K562 (cell line): Measurements from ENCODE around the gene TTC9C. TPM values are rescaled to one million over a fixed set of nuclear protein-coding genes. Genes with fewer than 3 reads are reported as not detected.

Experiments
- ASH1L ChIP-seq: fragments of 450-650 bp; IDR thresholded peaks from 2 replicates; pipeline ENCODE4 v1.6.1; 2018; ENCODE audit warnings: borderline replicate concordance, mild to moderate bottlenecking, low read depth; ENCODE audit not compliant: partially characterized antibody
- BCOR ChIP-seq: fragments of 450-650 bp; IDR thresholded peaks from 2 replicates; pipeline ENCODE4 v1.6.1; 2016
- CBX8 ChIP-seq: fragments of 200-600 bp; sonication (generic); IDR thresholded peaks from 2 replicates; pipeline ENCODE4 v1.6.1; 2012; ENCODE audit warnings: borderline replicate concordance, mixed run types, low read depth, mild to moderate bottlenecking, moderate library complexity, mixed read lengths, low read length, control low read depth, inconsistent platforms; ENCODE audit not compliant: poor library complexity, severe bottlenecking; ENCODE audit errors: extremely low read depth
- ELF4 ChIP-seq: fragments of 450-650 bp; formaldehyde crosslinking; IDR thresholded peaks from 2 replicates; pipeline ENCODE4 v1.4.0; 2022; ENCODE audit warnings: missing genetic modification characterization
- ETV5 ChIP-seq: sonication (generic); formaldehyde crosslinking; IDR thresholded peaks from 2 replicates; pipeline ENCODE4 v1.4.0; 2020; ENCODE audit warnings: low read depth, mild to moderate bottlenecking, missing genetic modification reagents
- HCFC1 ChIP-seq: IDR thresholded peaks from 2 replicates; pipeline ENCODE4 v1.6.1; 2012; ENCODE audit warnings: low read depth, low read length, improper control_type of control experiment
- HMGN3 ChIP-seq: IDR thresholded peaks from 2 replicates; pipeline ENCODE4 v1.6.1; 2011; ENCODE audit warnings: borderline replicate concordance, low read depth, mild to moderate bottlenecking, mixed read lengths, low read length; ENCODE audit not compliant: insufficient read length; ENCODE audit errors: extremely low read depth
- HNRNPH1 ChIP-seq: fragments of 200-400 bp; formaldehyde crosslinking; optimal IDR thresholded peaks from 2 replicates; pipeline ENCODE3; 2017; ENCODE audit warnings: low read depth, mild to moderate bottlenecking, low read length, moderate library complexity
- JUN ChIP-seq, 2 experiments: sonication (generic) in 1 of 2; formaldehyde crosslinking in 1 of 2; IDR thresholded peaks; 2 replicates each; pipeline versions ENCODE4 v1.6.1 to v1.8.0; 2012 to 2022; ENCODE audit warnings: borderline replicate concordance in 2 of 2, mild to moderate bottlenecking in 2 of 2, improper control_type of control experiment in 1 of 2, low read depth in 1 of 2, low read length in 1 of 2, missing genetic modification reagents in 1 of 2
- MBD2 ChIP-seq: sonication (generic); IDR thresholded peaks from 2 replicates; pipeline ENCODE4 v1.6.1; 2016; ENCODE audit warnings: low read depth, borderline replicate concordance
- MXI1 ChIP-seq: IDR thresholded peaks from 2 replicates; pipeline ENCODE4 v1.6.1; 2011; ENCODE audit warnings: low read depth, mild to moderate bottlenecking, improper control_type of control experiment, low read length
- MYC ChIP-seq, 2 experiments: fragments of 250-450 bp in 1 of 2; sonication (Bioruptor Pico) in 1 of 2; IDR thresholded peaks; 2 replicates each; pipeline versions ENCODE4 v1.5.1 to v1.6.1; 2012 to 2021; ENCODE audit warnings: low read depth in 2 of 2, borderline replicate concordance in 1 of 2, improper control_type of control experiment in 1 of 2, low read length in 1 of 2, mild to moderate bottlenecking in 1 of 2, moderate library complexity in 1 of 2
- NFXL1 ChIP-seq: fragments of 450-650 bp; formaldehyde crosslinking; IDR thresholded peaks from 2 replicates; pipeline ENCODE4 v1.4.0; 2021; ENCODE audit warnings: mild to moderate bottlenecking
- NR2C2 ChIP-seq, 2 experiments: fragments of 200-800 bp in 1 of 2; sonication (Bioruptor generic) in 1 of 2; sonication (generic) in 1 of 2; formaldehyde crosslinking in 1 of 2; IDR thresholded peaks; 2 replicates each; pipeline versions ENCODE4 v1.6.1 to v1.8.0; 2016 to 2022; ENCODE audit warnings: mild to moderate bottlenecking in 1 of 2, missing compliant biosample characterization in 1 of 2, missing genetic modification characterization in 1 of 2, missing genetic modification reagents in 1 of 2
- POLR2AphosphoS5 ChIP-seq: IDR thresholded peaks from 2 replicates; pipeline ENCODE4 v1.6.1; 2011; ENCODE audit warnings: mild to moderate bottlenecking, low read depth, low read length, moderate library complexity; ENCODE audit not compliant: control insufficient read depth, insufficient read depth
- POLR2H ChIP-seq: IDR thresholded peaks from 2 replicates; pipeline ENCODE4 v1.6.1; 2016; ENCODE audit warnings: missing genetic modification characterization, low read depth, mild to moderate bottlenecking, control low read depth, missing compliant biosample characterization, moderate library complexity
- SIX5 ChIP-seq, 2 experiments: IDR thresholded peaks; 2 replicates each; pipeline ENCODE4 v1.6.1; 2011; ENCODE audit warnings: low read length in 2 of 2, borderline replicate concordance in 1 of 2, low read depth in 1 of 2, mild to moderate bottlenecking in 1 of 2, moderate library complexity in 1 of 2; ENCODE audit not compliant: insufficient read depth in 1 of 2
- TBL1XR1 ChIP-seq, 2 experiments: IDR thresholded peaks; 2 replicates each; pipeline ENCODE4 v1.6.1; 2012; ENCODE audit warnings: improper control_type of control experiment in 2 of 2, low read length in 2 of 2, mild to moderate bottlenecking in 1 of 2
- polyA plus RNA-seq, 8 experiments: library from polyadenylated mRNA; depleted of rRNA in 4 of 8; stranded (reverse) in 5 of 8; unstranded in 3 of 8; fragments of >200 nt; fragmentation: Nextera tagmentation in 2 of 8; fragmentation: Illumina TruSeq in 1 of 8; extraction: Ambion mirVana in 2 of 8; extraction: Trizol in 1 of 8; gene quantifications; 2 replicates each; pipeline versions ENCODE4 v1.2.1 to v1.2.3, GENCODE V29; 2011 to 2014; ENCODE audit warnings: inconsistent platforms in 1 of 8, missing spikeins in 1 of 8
- total RNA-seq, 7 experiments: library from RNA; depleted of rRNA in 6 of 7; stranded (reverse); fragments of >200 nt in 6 of 7; fragmentation: Illumina TruSeq in 2 of 7; extraction: Trizol in 2 of 7; gene quantifications; 2 replicates each; pipeline versions ENCODE4 v1.2.1 to v1.2.3, GENCODE V29; 2011 to 2021; ENCODE audit warnings: low replicate concordance in 1 of 7
- TF ChIP-seq, protein P1 (sequence below): fragments of 450-650 bp; IDR thresholded peaks from 2 replicates; pipeline ENCODE4 v1.7.1; 2018; ENCODE audit warnings: mild to moderate bottlenecking, low read depth; ENCODE audit not compliant: partially characterized antibody
- TF ChIP-seq, protein P2 (sequence below): fragments of 200-800 bp; sonication (Bioruptor generic); IDR thresholded peaks from 2 replicates; pipeline ENCODE4 v1.6.1; 2017; ENCODE audit warnings: missing genetic modification characterization, missing compliant biosample characterization

Gene TTC9C
- total and polyA plus RNA-seq, 9 of the 15 experiments (the other 6 are each of a cell fraction or from before 2014, with no cell fraction given), result 32.8 to 59.0 (median 37.1) TPM

DNA sequence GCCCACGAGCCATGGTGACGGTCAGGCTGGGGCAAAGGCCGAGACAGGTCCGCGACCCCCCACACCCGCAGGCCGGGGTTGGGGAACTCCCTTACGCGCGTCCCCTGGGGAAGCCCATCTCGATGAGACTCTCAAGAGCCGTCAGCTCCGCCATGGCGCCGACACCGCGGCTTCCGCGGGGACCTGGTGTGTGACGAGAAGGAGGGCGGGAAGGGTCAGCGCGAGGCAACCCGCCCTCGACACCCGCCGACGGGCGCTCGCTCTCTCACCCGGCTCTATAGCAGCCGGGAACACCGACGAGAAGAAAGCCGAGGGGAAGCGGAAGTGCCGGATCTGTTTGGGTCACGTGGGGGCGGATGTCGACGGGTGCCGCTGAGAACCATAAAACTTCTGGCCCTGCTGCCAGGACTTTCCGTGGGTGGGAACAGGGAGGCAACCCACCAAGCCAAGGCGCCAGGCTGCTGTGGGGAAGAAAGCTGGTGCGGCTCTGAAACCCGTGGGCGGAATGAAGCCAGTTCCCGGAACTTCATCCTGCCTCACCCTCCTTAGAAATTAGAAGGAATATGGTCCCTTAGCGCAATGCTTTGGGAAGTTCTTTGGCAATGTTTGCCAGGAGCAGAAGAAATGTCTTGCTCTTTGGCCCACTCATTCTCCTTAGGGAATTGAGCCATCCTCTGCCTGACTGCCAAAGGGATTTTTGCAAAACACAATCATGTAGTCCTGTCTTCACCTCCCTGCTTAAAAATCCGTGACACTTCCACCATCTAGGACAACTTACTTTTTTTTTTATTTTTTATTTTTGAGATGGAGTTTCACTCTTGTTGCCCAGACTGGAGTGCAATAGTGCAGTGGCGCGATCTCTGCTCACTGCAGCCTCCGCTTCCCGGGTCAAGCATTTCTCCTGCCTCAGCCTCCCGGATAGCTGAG lies 49.3 kb upstream of the TTC9C start, which contains the start of gene UBXN1 (continued):
- TF ChIP-seq MYC (IDR thresholded peaks at IDR 0.05; ENCODE audit: low read depth, low read length) (peak; percentile 79), MYC (CRISPR knock-in tag; IDR thresholded peaks at IDR 0.05; ENCODE audit: borderline replicate concordance, low read depth) (0 out of 2 replicates have a peak, but pooled peaks have one; percentile 26), NR2C2 (CRISPR knock-in tag; IDR thresholded peaks at IDR 0.05) (no peak), NR2C2 (tag; IDR thresholded peaks at IDR 0.05) (peak; percentile 79), BCOR (0 out of 2 replicates have a peak, but pooled peaks have one; percentile 15), JUN (IDR thresholded peaks at IDR 0.05; ENCODE audit: borderline replicate concordance, low read depth, low read length) (peak; percentile 7; the same call in 1 of the 2 replicates), JUN (CRISPR knock-in tag; IDR thresholded peaks at IDR 0.05; ENCODE audit: borderline replicate concordance) (no peak), SIX5 (IDR thresholded peaks at IDR 0.05; ENCODE audit: borderline replicate concordance in 1 of 2, insufficient read depth in 1 of 2, low read depth in 1 of 2, low read length in 2 of 2) (peak in 1 of 2 experiments; percentile 17; a peak in 2 of 4 replicates), CBX8 (no peak), MXI1 (0 out of 2 replicates have a peak, but pooled peaks have one; percentile 39), HNRNPH1 (no peak), ETV5 (CRISPR knock-in tag) (peak; percentile 85; the same call in 1 of the 2 replicates), MBD2 (peak; percentile 74), POLR2H (tag) (peak; percentile 34; the same call in 1 of the 2 replicates), TBL1XR1 (IDR thresholded peaks at IDR 0.05; ENCODE audit: low read length in 2 of 2) (0 out of 4 replicates have a peak, but pooled peaks of 1 of the 2 experiments have one; percentile 30), ASH1L (no peak), POLR2AphosphoS5 (peak; percentile 75), ELF4 (CRISPR knock-in tag) (no peak), HCFC1 (peak; percentile 76), HMGN3 (no peak), NFXL1 (CRISPR knock-in tag) (no peak)
- TF ChIP-seq, protein P1, sequence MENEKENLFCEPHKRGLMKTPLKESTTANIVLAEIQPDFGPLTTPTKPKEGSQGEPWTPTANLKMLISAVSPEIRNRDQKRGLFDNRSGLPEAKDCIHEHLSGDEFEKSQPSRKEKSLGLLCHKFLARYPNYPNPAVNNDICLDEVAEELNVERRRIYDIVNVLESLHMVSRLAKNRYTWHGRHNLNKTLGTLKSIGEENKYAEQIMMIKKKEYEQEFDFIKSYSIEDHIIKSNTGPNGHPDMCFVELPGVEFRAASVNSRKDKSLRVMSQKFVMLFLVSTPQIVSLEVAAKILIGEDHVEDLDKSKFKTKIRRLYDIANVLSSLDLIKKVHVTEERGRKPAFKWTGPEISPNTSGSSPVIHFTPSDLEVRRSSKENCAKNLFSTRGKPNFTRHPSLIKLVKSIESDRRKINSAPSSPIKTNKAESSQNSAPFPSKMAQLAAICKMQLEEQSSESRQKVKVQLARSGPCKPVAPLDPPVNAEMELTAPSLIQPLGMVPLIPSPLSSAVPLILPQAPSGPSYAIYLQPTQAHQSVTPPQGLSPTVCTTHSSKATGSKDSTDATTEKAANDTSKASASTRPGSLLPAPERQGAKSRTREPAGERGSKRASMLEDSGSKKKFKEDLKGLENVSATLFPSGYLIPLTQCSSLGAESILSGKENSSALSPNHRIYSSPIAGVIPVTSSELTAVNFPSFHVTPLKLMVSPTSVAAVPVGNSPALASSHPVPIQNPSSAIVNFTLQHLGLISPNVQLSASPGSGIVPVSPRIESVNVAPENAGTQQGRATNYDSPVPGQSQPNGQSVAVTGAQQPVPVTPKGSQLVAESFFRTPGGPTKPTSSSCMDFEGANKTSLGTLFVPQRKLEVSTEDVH, result peak; percentile 80
- TF ChIP-seq, protein P2, sequence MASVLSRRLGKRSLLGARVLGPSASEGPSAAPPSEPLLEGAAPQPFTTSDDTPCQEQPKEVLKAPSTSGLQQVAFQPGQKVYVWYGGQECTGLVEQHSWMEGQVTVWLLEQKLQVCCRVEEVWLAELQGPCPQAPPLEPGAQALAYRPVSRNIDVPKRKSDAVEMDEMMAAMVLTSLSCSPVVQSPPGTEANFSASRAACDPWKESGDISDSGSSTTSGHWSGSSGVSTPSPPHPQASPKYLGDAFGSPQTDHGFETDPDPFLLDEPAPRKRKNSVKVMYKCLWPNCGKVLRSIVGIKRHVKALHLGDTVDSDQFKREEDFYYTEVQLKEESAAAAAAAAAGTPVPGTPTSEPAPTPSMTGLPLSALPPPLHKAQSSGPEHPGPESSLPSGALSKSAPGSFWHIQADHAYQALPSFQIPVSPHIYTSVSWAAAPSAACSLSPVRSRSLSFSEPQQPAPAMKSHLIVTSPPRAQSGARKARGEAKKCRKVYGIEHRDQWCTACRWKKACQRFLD, result peak; percentile 81
